T-helper 17 cell (primary cell): ENCODE results near the gene FAT2. TPM values are rescaled to one million over a fixed set of nuclear protein-coding genes. Genes with fewer than 3 reads are reported as not detected.

ENCODE experiments used
- ATAC-seq: fragments of 150-1000 bp; cut with Tn5 transposase; 2 replicates; pipeline ENCODE4 v1.10.0; 2021; ENCODE audit warnings: mild to moderate bottlenecking, moderate library complexity
- DNase-seq, 3 donors: peaks; one replicate each; pipeline versions ENCODE4 v3.0.0 to v3.0.0-alpha.2; 2020 to 2021
- H3K9me3 ChIP-seq: one replicate; pipeline ENCODE4 v1.7.0; 2013; ENCODE audit warnings: low read length, mild to moderate bottlenecking; ENCODE audit not compliant: control insufficient read depth, poor library complexity, severe bottlenecking
- H3K27ac Mint-ChIP-seq: one replicate; pipeline ENCODE4 v1.8.0; 2022; ENCODE audit warnings: mild to moderate bottlenecking, moderate library complexity, mixed read lengths
- H3K27me3 Mint-ChIP-seq: one replicate; pipeline ENCODE4 v1.8.0; 2022; ENCODE audit warnings: mixed read lengths
- H3K36me3 Mint-ChIP-seq: one replicate; pipeline ENCODE4 v1.8.0; 2022; ENCODE audit warnings: low read depth, mixed read lengths
- H3K4me1 Mint-ChIP-seq: one replicate; pipeline ENCODE4 v1.8.0; 2022; ENCODE audit warnings: mild to moderate bottlenecking, mixed read lengths
- H3K4me3 Mint-ChIP-seq: one replicate; pipeline ENCODE4 v1.8.0; 2022; ENCODE audit warnings: mild to moderate bottlenecking, moderate library complexity, mixed read lengths
- total RNA-seq, 4 donors: library from RNA in 2 of 4; stranded (reverse) in 2 of 4; gene quantifications; one replicate each; pipeline ENCODE4 v1.2.3 and lab custom pipeline; 2022 to 2026

The FAT2 gene
- total RNA-seq, 2 donors from 2014 or later, result not detected

- Mint-ChIP-seq H3K4me1 (peaks cover 2% of the 10 kb centered on the region), H3K27ac (no peak overlapping the region), H3K27me3 (peaks cover 13% of the 10 kb centered on the region), H3K4me3 (no peak overlapping the region), H3K36me3 (no peaks in the 10 kb centered on the region)
- no peaks in the 10 kb centered on the region for H3K9me3 ChIP-seq
- no peak for ATAC-seq
- no peak for DNase-seq
Observed at GRCh38 chr5:151551985-151552384, 39.1 kb downstream of the FAT2 start.

- Mint-ChIP-seq H3K4me1 (no peaks in the 10 kb centered on the region), H3K27ac (no peak overlapping the region), H3K4me3 (no peak overlapping the region), H3K27me3 (peaks cover 13% of the 10 kb centered on the region), H3K36me3 (no peaks in the 10 kb centered on the region)
- no peak for DNase-seq
- ATAC-seq, result no peak
- no peaks in the 10 kb centered on the region for H3K9me3 ChIP-seq
Observed at GRCh38 chr5:151550146-151550545, 41.0 kb downstream of the FAT2 start.

GRCh38 chr5:151549713-151550112 lies 41.4 kb downstream of the FAT2 start:
- ATAC-seq (no peak), DNase-seq (no peak)
- H3K9me3 ChIP-seq, result no peaks in the 10 kb centered on the region
- Mint-ChIP-seq H3K27me3 (peaks cover 13% of the 10 kb centered on the region), H3K36me3 (no peaks in the 10 kb centered on the region), H3K4me1 (no peaks in the 10 kb centered on the region), H3K4me3 (no peak overlapping the region), H3K27ac (no peak overlapping the region)

- no peak for ATAC-seq
- Mint-ChIP-seq H3K4me1 (no peaks in the 10 kb centered on the region), H3K36me3 (no peaks in the 10 kb centered on the region), H3K4me3 (no peak overlapping the region), H3K27ac (no peak overlapping the region), H3K27me3 (peaks cover 13% of the 10 kb centered on the region)
- DNase-seq, result no peak
- no peaks in the 10 kb centered on the region for H3K9me3 ChIP-seq
Observed at GRCh38 chr5:151547364-151547763, 43.8 kb downstream of the FAT2 start.

GRCh38 chr5:151541571-151541970 lies 49.6 kb downstream of the FAT2 start:
- ATAC-seq, result no peak
- peaks cover 3% of the 10 kb centered on the region for H3K4me1 Mint-ChIP-seq
- DNase-seq, result no peak

More at GRCh38 chr5:151541571-151541970, 49.6 kb downstream of the FAT2 start:
- Mint-ChIP-seq H3K36me3 (no peaks in the 10 kb centered on the region), H3K27me3 (peaks cover 12% of the 10 kb centered on the region), H3K27ac (no peak overlapping the region), H3K4me3 (no peak overlapping the region)
- no peaks in the 10 kb centered on the region for H3K9me3 ChIP-seq

Other genes with a start within 250 kb of the FAT2 start
- not detected for gene SLC36A2, start 243.8 kb downstream of the FAT2 start, total RNA-seq
- 1 to 10 TPM; 5.9 to 6.0 TPM for gene SLC36A1, start 143.7 kb downstream of the FAT2 start, total RNA-seq
- 100 to 1,000 TPM in 1 of 2 donors, 10 to 100 TPM in 1; 12.5 to 494 TPM for gene SPARC, start 95.6 kb upstream of the FAT2 start, total RNA-seq
- 10 to 100 TPM; 24.3 to 26.1 TPM for gene ATOX1, start 167.3 kb upstream of the FAT2 start, total RNA-seq
- 100 to 1,000 TPM; 115 to 117 TPM for gene G3BP1, start 180.6 kb upstream of the FAT2 start, total RNA-seq